H9 (cell line): ENCODE data around the gene SLC11A1. TPM values are rescaled to one million over a fixed set of nuclear protein-coding genes. Genes with fewer than 3 reads are reported as not detected.

ENCODE experiments used
- DNase-seq: peaks from one replicate; pipeline ENCODE4 v3.0.0-alpha.2; 2017
- H2AFZ ChIP-seq: one replicate; pipeline ENCODE4 v1.6.1; 2013; ENCODE audit warnings: mild to moderate bottlenecking, low read length, control low read depth, moderate library complexity
- H2AK5ac ChIP-seq: 2 replicates; pipeline ENCODE4 v1.6.1; 2013; ENCODE audit warnings: low read length, control low read depth, mixed read lengths; ENCODE audit not compliant: insufficient read length
- H2BK120ac ChIP-seq: one replicate; pipeline ENCODE4 v1.6.1; 2013; ENCODE audit warnings: low read depth, mild to moderate bottlenecking, low read length, control low read depth, inconsistent platforms; ENCODE audit not compliant: poor library complexity, severe bottlenecking
- H2BK12ac ChIP-seq: 2 replicates; pipeline ENCODE4 v1.6.1; 2013; ENCODE audit warnings: low read length, control low read depth, mixed read lengths, low read depth; ENCODE audit not compliant: insufficient read length
- H2BK15ac ChIP-seq: 2 replicates; pipeline ENCODE4 v1.6.1; 2013; ENCODE audit warnings: low read depth, low read length, control low read depth
- H2BK20ac ChIP-seq: one replicate; pipeline ENCODE4 v1.6.1; 2013; ENCODE audit warnings: low read depth, mild to moderate bottlenecking, low read length, control low read depth, inconsistent platforms; ENCODE audit not compliant: poor library complexity, severe bottlenecking
- H2BK5ac ChIP-seq: 2 replicates; pipeline ENCODE4 v1.6.1; 2013; ENCODE audit warnings: low read length, control low read depth, mixed read lengths; ENCODE audit not compliant: insufficient read length
- H3K14ac ChIP-seq: 2 replicates; pipeline ENCODE4 v1.6.1; 2013; ENCODE audit warnings: low read length, control low read depth; ENCODE audit not compliant: insufficient read depth
- H3K18ac ChIP-seq: 2 replicates; pipeline ENCODE4 v1.6.1; 2013; ENCODE audit warnings: low read depth, mild to moderate bottlenecking, mixed read lengths, low read length, control low read depth; ENCODE audit not compliant: insufficient read length
- H3K23ac ChIP-seq: 2 replicates; pipeline ENCODE4 v1.6.1; 2013; ENCODE audit warnings: low read length, control low read depth, mixed read lengths, low read depth; ENCODE audit not compliant: insufficient read length
- H3K23me2 ChIP-seq: 2 replicates; pipeline ENCODE4 v1.6.1; 2013; ENCODE audit warnings: low read depth, mild to moderate bottlenecking, mixed read lengths, low read length, control low read depth; ENCODE audit not compliant: insufficient read length, poor library complexity, severe bottlenecking
- H3K27ac ChIP-seq: 2 replicates; pipeline ENCODE4 v1.5.1; 2013; ENCODE audit warnings: low read length, control low read depth, mixed read lengths, low read depth; ENCODE audit not compliant: insufficient read length
- H3K27me3 ChIP-seq: 2 replicates; pipeline ENCODE4 v1.6.1; 2013; ENCODE audit warnings: low read length, control low read depth, inconsistent platforms; ENCODE audit not compliant: insufficient read depth
- H3K4ac ChIP-seq: 2 replicates; pipeline ENCODE4 v1.6.1; 2013; ENCODE audit warnings: low read depth, mild to moderate bottlenecking, control low read depth, inconsistent platforms, low read length, moderate library complexity
- H3K4me1 ChIP-seq: 2 replicates; pipeline ENCODE4 v1.6.1; 2013; ENCODE audit warnings: low read length, control low read depth, inconsistent platforms; ENCODE audit not compliant: insufficient read depth
- H3K4me2 ChIP-seq: 2 replicates; pipeline ENCODE4 v1.6.1; 2013; ENCODE audit warnings: low read length, control low read depth, mixed read lengths; ENCODE audit not compliant: insufficient read length, insufficient read depth
- H3K56ac ChIP-seq: 2 replicates; pipeline ENCODE4 v1.6.1; 2013; ENCODE audit warnings: low read depth, mild to moderate bottlenecking, mixed read lengths, low read length, control low read depth; ENCODE audit not compliant: insufficient read length
- H3K79me1 ChIP-seq: 2 replicates; pipeline ENCODE4 v1.6.1; 2013; ENCODE audit warnings: low read depth, mild to moderate bottlenecking, moderate library complexity, low read length, control low read depth, inconsistent platforms; ENCODE audit not compliant: insufficient read depth, poor library complexity, severe bottlenecking
- H3K79me2 ChIP-seq: 2 replicates; pipeline ENCODE4 v1.6.1; 2013; ENCODE audit warnings: low read length, control low read depth, inconsistent platforms; ENCODE audit not compliant: insufficient read depth
- H3K9ac ChIP-seq: 2 replicates; pipeline ENCODE4 v1.6.1; 2013; ENCODE audit warnings: low read length, control low read depth, mixed read lengths; ENCODE audit not compliant: insufficient read length; ENCODE audit errors: extremely low read depth
- H3K9me3 ChIP-seq: one replicate; pipeline ENCODE4 v1.6.1; 2013; ENCODE audit warnings: low read depth, low read length, inconsistent platforms; ENCODE audit not compliant: control insufficient read depth
- H3T11ph ChIP-seq: one replicate; pipeline ENCODE4 v1.6.1; 2013; ENCODE audit warnings: mild to moderate bottlenecking, low read length, control low read depth, inconsistent platforms
- H4K20me1 ChIP-seq: one replicate; pipeline ENCODE4 v1.6.1; 2013; ENCODE audit not compliant: control insufficient read depth, insufficient read length, insufficient read depth
- H4K5ac ChIP-seq: 2 replicates; pipeline ENCODE4 v1.6.1; 2013; ENCODE audit warnings: low read depth, mild to moderate bottlenecking, mixed read lengths, low read length, control low read depth; ENCODE audit not compliant: insufficient read length
- H4K8ac ChIP-seq: replicated peaks from 2 replicates; pipeline ENCODE4 v1.6.1; 2013; ENCODE audit warnings: low read length, control low read depth, mixed read lengths, low read depth; ENCODE audit not compliant: insufficient read length
- H4K91ac ChIP-seq: 2 replicates; pipeline ENCODE4 v1.6.1; 2013; ENCODE audit warnings: low read depth, mild to moderate bottlenecking, moderate library complexity, mixed read lengths, low read length, control low read depth; ENCODE audit not compliant: insufficient read length
- H3K27ac Mint-ChIP-seq, 3 experiments: 2 replicates in 2 of 3; 3 replicates in 1 of 3; pipeline ENCODE4 v1.8.0; 2020 to 2021; ENCODE audit warnings: mixed read lengths in 3 of 3, mild to moderate bottlenecking in 1 of 3, moderate library complexity in 1 of 3
- H3K27me3 Mint-ChIP-seq: 2 replicates; pipeline ENCODE4 v1.8.0; 2021; ENCODE audit warnings: low read depth, mild to moderate bottlenecking, moderate library complexity, mixed read lengths
- H3K36me3 Mint-ChIP-seq, 3 experiments: 2 replicates in 2 of 3; 3 replicates in 1 of 3; pipeline ENCODE4 v1.8.0; 2020 to 2021; ENCODE audit warnings: low read depth in 3 of 3, mixed read lengths in 3 of 3; ENCODE audit not compliant: insufficient read depth in 1 of 3
- H3K4me1 Mint-ChIP-seq, 2 experiments: 2 replicates each; pipeline ENCODE4 v1.8.0; 2020; ENCODE audit warnings: mixed read lengths in 2 of 2
- H3K4me3 Mint-ChIP-seq, 2 experiments: 2 replicates in 1 of 2; 3 replicates in 1 of 2; pipeline ENCODE4 v1.8.0; 2020 to 2021; ENCODE audit warnings: mild to moderate bottlenecking in 2 of 2, mixed read lengths in 2 of 2, moderate library complexity in 1 of 2
- H3K9me3 Mint-ChIP-seq, 2 experiments: 2 replicates in 1 of 2; 3 replicates in 1 of 2; pipeline ENCODE4 v1.8.0; 2020; ENCODE audit warnings: mild to moderate bottlenecking in 2 of 2, mixed read lengths in 2 of 2, moderate library complexity in 1 of 2
- WGBS: extraction: QIAGEN DNeasy Blood & Tissue Kit; methylation state at CpG from one replicate; pipeline ENCODE4 v1.1.7; 2013; ENCODE audit warnings: missing lambda C conversion rate, low lambda C conversion rate, mixed read lengths; ENCODE audit not compliant: insufficient read length; ENCODE audit errors: extremely low coverage; 5-methylcytosine and 5-hydroxymethylcytosine counted together
- total RNA-seq: library from RNA; stranded (reverse); gene quantifications from 2 replicates; pipeline ENCODE4 v1.2.1, GENCODE V29; 2021
- TF ChIP-seq, protein P1 (sequence below): fragments of 200-600 bp; sonication (generic); conservative IDR thresholded peaks from 3 replicates; pipeline ENCODE4 v1.8.0; 2021; ENCODE audit warnings: antibody characterized with exemption, mild to moderate bottlenecking

SLC11A1 gene
- total RNA-seq, 1 experiment from 2014 or later: 0.11 TPM

DNA sequence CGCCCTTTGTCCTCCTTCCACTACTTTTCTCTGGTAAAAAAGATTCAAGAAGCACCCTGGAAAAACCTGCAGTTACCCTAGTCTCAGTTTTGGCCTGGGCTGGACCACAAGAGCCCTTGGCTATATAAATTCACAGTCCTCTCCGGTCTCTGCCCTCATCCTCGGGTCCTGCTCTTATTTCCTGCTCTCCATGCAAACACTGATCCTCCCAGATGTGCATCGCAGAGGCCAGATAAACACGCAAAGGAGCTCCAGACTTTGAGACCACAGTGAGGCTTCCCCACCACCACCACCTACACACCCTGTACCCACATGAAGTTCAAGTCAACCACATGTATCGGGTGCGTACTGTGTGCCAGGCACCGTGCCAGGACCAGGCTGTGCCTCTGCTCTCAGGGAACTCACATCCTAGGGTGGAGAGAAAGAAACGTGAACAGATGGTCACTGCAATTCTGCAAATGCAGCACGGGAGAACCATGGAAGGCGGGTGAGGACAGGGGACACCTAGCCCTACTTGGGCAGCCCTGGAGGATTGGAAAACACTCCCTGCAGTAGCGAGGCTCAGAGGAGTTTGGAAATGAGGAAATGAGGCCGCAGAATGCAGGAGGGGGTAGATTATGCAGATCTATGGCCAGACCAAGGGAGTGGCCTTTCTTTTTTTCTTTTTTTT is 25.0 kb downstream of the SLC11A1 start:
- H3K27me3 ChIP-seq: no peaks in the 10 kb centered on the region
- no peak overlapping the region for H3K23ac ChIP-seq
- H3K27me3 Mint-ChIP-seq: no peaks in the 10 kb centered on the region

More for the DNA sequence above, 25.0 kb downstream of the SLC11A1 start:
- TF ChIP-seq, protein P1, sequence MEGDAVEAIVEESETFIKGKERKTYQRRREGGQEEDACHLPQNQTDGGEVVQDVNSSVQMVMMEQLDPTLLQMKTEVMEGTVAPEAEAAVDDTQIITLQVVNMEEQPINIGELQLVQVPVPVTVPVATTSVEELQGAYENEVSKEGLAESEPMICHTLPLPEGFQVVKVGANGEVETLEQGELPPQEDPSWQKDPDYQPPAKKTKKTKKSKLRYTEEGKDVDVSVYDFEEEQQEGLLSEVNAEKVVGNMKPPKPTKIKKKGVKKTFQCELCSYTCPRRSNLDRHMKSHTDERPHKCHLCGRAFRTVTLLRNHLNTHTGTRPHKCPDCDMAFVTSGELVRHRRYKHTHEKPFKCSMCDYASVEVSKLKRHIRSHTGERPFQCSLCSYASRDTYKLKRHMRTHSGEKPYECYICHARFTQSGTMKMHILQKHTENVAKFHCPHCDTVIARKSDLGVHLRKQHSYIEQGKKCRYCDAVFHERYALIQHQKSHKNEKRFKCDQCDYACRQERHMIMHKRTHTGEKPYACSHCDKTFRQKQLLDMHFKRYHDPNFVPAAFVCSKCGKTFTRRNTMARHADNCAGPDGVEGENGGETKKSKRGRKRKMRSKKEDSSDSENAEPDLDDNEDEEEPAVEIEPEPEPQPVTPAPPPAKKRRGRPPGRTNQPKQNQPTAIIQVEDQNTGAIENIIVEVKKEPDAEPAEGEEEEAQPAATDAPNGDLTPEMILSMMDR: no peak
- Histone ChIP-seq H2BK120ac (no peak overlapping the region), H2BK15ac (0 out of 2 replicates have a peak overlapping the region, but pooled peaks have one; percentile 13), H3K4me1 (peaks cover 4% of the 10 kb centered on the region; the same call in 1 of the 2 replicates), H3K4me2 (peak overlapping the region; percentile 65), H2AFZ (peak overlapping the region; percentile 58), H3K4ac (no peak overlapping the region; the same call in 1 of the 2 replicates), H3K23me2 (peaks cover 15% of the 10 kb centered on the region), H3K18ac (peak overlapping the region; percentile 45), H3K14ac (peak overlapping the region; percentile 51), H2BK20ac (no peak overlapping the region), H4K5ac (peak overlapping the region; percentile 21), H4K8ac (peak overlapping the region; percentile 13), H2BK5ac (no peak overlapping the region), H3T11ph (no peak overlapping the region), H4K91ac (peak overlapping the region; percentile 11), H3K79me1 (no peaks in the 10 kb centered on the region), H3K27ac (no peak overlapping the region), H3K79me2 (no peaks in the 10 kb centered on the region), H2BK12ac (no peak overlapping the region), H3K9ac (peak overlapping the region; percentile 56), H2AK5ac (no peak overlapping the region), H3K9me3 (no peaks in the 10 kb centered on the region), H4K20me1 (no peaks in the 10 kb centered on the region), H3K56ac (no peak overlapping the region)
- Mint-ChIP-seq H3K9me3 (no peaks in the 10 kb centered on the region), H3K4me1 (peaks cover 19 to 26% of the 10 kb centered on the region in 2 experiments), H3K36me3 (peaks cover 4 to 25% (median 22%) of the 10 kb centered on the region in 3 experiments; a peak in 6 of 7 replicates), H3K4me3 (peak overlapping the region; percentile 70 to 80), H3K27ac (peak overlapping the region; percentile 84 to 96 (median 89))
- no CpG with 5 or more reads among the region's 13 CpGs for WGBS
- peak; percentile 51 for DNase-seq
